Pancreas (tissue), 10 donors: Measurements from ENCODE around the gene ZBTB8A. TPM values are rescaled to one million over a fixed set of nuclear protein-coding genes. Genes with fewer than 3 reads are reported as not detected.
"Not testable (repeated sequence)": the region's sequence is repeated elsewhere in the genome, so short reads cannot be mapped to it uniquely, and the experiment has no call there.

Experiments
- ATAC-seq, 4 donors: fragments of 200-7000 bp; cut with Tn5 transposase; one replicate each; pipeline versions ENCODE4 v1.8.0 to v1.9.1; 2020; ENCODE audit warnings: mild to moderate bottlenecking in 4 of 4, moderate library complexity in 4 of 4
- DNase-seq, 6 donors: peaks; one replicate each; pipeline ENCODE4 v3.0.0-alpha.2; 2020
- FAIRE-seq: peaks from 2 replicates; lab custom pipeline; 2012; peaks lifted over from hg19 to GRCh38; lab: Jason Lieb, UNC
- H3K27ac ChIP-seq, 4 donors: fragments of 200-600 bp; sonication (generic); 1 replicate in 3 of 4; 2 replicates in 1 of 4; pipeline versions ENCODE4 v1.5.0 to v1.8.0; 2020
- H3K27me3 ChIP-seq, 4 donors: fragments of 200-600 bp; one replicate each; pipeline ENCODE4 v1.8.0; 2021
- H3K36me3 ChIP-seq, 3 donors: fragments of 200-600 bp; sonication (generic) in 1 of 3; one replicate each; pipeline versions ENCODE4 v1.5.0 to v1.8.0; 2020 to 2021
- H3K4me1 ChIP-seq, 3 donors: fragments of 200-600 bp; one replicate each; pipeline ENCODE4 v1.8.0; 2021
- H3K4me3 ChIP-seq, 4 donors: fragments of 200-600 bp; sonication (generic) in 2 of 4; one replicate each; pipeline versions ENCODE4 v1.5.0 to v1.8.0; 2020 to 2021
- H3K9me3 ChIP-seq, 4 donors: fragments of 200-600 bp; one replicate each; pipeline ENCODE4 v1.8.0; 2021
- CTCF ChIP-seq, 4 donors: fragments of 200-600 bp; sonication (generic) in 3 of 4; IDR thresholded peaks; one replicate each; pipeline versions ENCODE4 v1.5.0 to v1.8.0; 2021; ENCODE audit warnings: antibody characterized with exemption in 4 of 4
- WGBS, 2 donors: extraction: QIAGEN DNeasy Blood & Tissue Kit; methylation state at CpG; one replicate each; pipeline ENCODE4 v1.1.7; 2013; 5-methylcytosine and 5-hydroxymethylcytosine counted together
- intact Hi-C, 3 donors: fragments of 100-400 bp; cut with DNase I; formaldehyde crosslinking; loops; one replicate each; pipeline versions ENCODE4 v1.11.1 to v1.14.2; 2022
- polyA plus RNA-seq, 2 donors: library from polyadenylated mRNA; stranded (reverse); fragments of 200-250 nt; gene quantifications; one replicate each; pipeline ENCODE4 v1.2.3, GENCODE V29; 2013
- total RNA-seq, 6 donors: library from RNA; stranded (reverse); fragmentation: NEBNext Ultra II Directional in 4 of 6; extraction: Animal tissue kit (Norgen Biotek cat#: 25700) in 4 of 6; gene quantifications; one replicate each; pipeline versions ENCODE4 v1.2.1 to v1.2.4, GENCODE V29; 2021 to 2023
- donor health status: healthy with polysubstance abuse.
- donor health status: DM: no; HTN: no; CAD: no; lungs with moderate emphysema.
- donor health status: DM: no; HTN: no; CAD: no.
- donor health status: control.
- donor health status: control.
- donor health status: Bipolar disorder and iron deficiency.
- donor health status: DM: yes; HTN: yes; CAD: no.
- donor health status: DM: no; HTN: no; CAD: no.
- donor health status: DM: no; HTN: no; CAD: no.
- donor health status: DM: yes; HTN: yes; CAD: no.

The ZBTB8A gene
- total and polyA plus RNA-seq, 8 donors, result 1.3 to 5.2 (median 3.2) TPM

GRCh38 chr1:32622205-32622604 lies 83.0 kb downstream of the ZBTB8A start:
- no peak for DNase-seq
- intact Hi-C loops, result no loop called here
- FAIRE-seq, result no peak
- Histone ChIP-seq H3K27ac (no peak overlapping the region), H3K4me1 (no peaks in the 10 kb centered on the region), H3K4me3 (no peak overlapping the region), H3K36me3 (peaks cover 0 to 2% (median 0%) of the 10 kb centered on the region in 3 donors), H3K9me3 (no peaks in the 10 kb centered on the region), H3K27me3 (no peaks in the 10 kb centered on the region)
- WGBS, 2 donors, result 93 to 95% methylated on average over 2 of the region's 2 CpGs
- ATAC-seq, result no peak
- no peak for TF ChIP-seq CTCF (IDR thresholded peaks at IDR 0.05)

GRCh38 chr1:32622806-32623681 lies 83.8 kb downstream of the ZBTB8A start:
- Histone ChIP-seq H3K27me3 (no peaks in the 10 kb centered on the region), H3K4me3 (no peak overlapping the region), H3K27ac (no peak overlapping the region), H3K9me3 (no peaks in the 10 kb centered on the region), H3K4me1 (no peaks in the 10 kb centered on the region), H3K36me3 (peaks cover 0 to 10% (median 0%) of the 10 kb centered on the region in 3 donors)
- DNase-seq (no peak), ATAC-seq (no peak), FAIRE-seq (no peak)
- no peak for TF ChIP-seq CTCF (IDR thresholded peaks at IDR 0.05)
- 80 to 95% methylated on average over 3 of the region's 3 CpGs for WGBS, 2 donors
- intact Hi-C loops, result no loop called here

GRCh38 chr1:32623775-32624174 lies 84.5 kb downstream of the ZBTB8A start:
- ATAC-seq (no peak), DNase-seq (no peak), FAIRE-seq (no peak)
- Histone ChIP-seq H3K9me3 (no peaks in the 10 kb centered on the region), H3K27ac (no peak overlapping the region), H3K36me3 (peaks cover 0 to 16% (median 0%) of the 10 kb centered on the region in 3 donors), H3K4me1 (no peaks in the 10 kb centered on the region), H3K4me3 (no peak overlapping the region), H3K27me3 (no peaks in the 10 kb centered on the region)
- intact Hi-C loops, result no loop called here
- WGBS, 2 donors, result 84 to 87% methylated on average over 5 of the region's 5 CpGs
- TF ChIP-seq CTCF (IDR thresholded peaks at IDR 0.05), result no peak

- Histone ChIP-seq H3K27me3 (no peaks in the 10 kb centered on the region), H3K4me1 (no peaks in the 10 kb centered on the region), H3K9me3 (no peaks in the 10 kb centered on the region), H3K36me3 (peaks cover 0 to 16% (median 0%) of the 10 kb centered on the region in 3 donors), H3K4me3 (no peak overlapping the region), H3K27ac (no peak overlapping the region)
- intact Hi-C loops, result no loop called here
- DNase-seq (no peak), FAIRE-seq (no peak), ATAC-seq (no peak)
- WGBS, 2 donors, result 95% methylated on average over 1 of the region's 1 CpG
- TF ChIP-seq CTCF (IDR thresholded peaks at IDR 0.05), result no peak
Measured at GRCh38 chr1:32626176-32626575, 86.9 kb downstream of the ZBTB8A start.

DNA sequence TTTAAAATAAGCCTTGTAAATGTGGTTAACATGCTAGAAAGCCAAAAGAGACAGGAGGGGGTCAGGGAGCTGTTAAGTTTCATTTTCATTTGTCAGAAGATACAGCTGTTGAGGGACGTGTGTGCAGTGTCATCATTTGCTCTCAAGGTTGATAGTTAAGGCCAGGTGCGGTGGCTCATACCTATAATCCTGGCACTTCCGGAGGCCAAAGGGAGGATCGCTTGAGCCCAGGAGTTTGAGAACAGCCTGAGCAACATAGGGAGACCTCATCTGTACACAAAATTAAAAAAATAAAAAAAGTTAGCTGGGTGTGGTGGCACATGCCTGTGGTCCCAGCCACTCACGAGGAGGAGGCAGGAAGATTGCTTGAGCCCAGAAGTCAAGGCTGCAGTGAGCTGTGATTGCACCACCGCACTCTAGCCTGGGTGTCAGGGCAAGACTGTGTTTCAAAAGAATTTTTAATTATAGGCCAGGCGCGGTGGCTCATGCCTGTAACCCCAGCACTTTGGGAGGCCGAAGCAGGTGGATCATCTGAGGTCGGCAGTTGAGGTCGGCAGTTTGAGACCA lies 88.5 kb downstream of the ZBTB8A start:
- Histone ChIP-seq H3K9me3 (no peaks in the 10 kb centered on the region), H3K4me1 (no peaks in the 10 kb centered on the region), H3K4me3 (no peak overlapping the region), H3K27ac (no peak overlapping the region), H3K36me3 (peaks cover 0 to 16% (median 0%) of the 10 kb centered on the region in 3 donors), H3K27me3 (no peaks in the 10 kb centered on the region)
- intact Hi-C loops, result no loop called here
- DNase-seq (no peak), ATAC-seq (no peak), FAIRE-seq (no peak)
- no peak for TF ChIP-seq CTCF (IDR thresholded peaks at IDR 0.05)
- WGBS, 2 donors, result 90 to 93% methylated on average over 11 of the region's 11 CpGs

GRCh38 chr1:32630173-32630572 lies 90.9 kb downstream of the ZBTB8A start:
- H3K36me3 ChIP-seq, result peaks cover 0 to 16% (median 6%) of the 10 kb centered on the region in 3 donors
- intact Hi-C loops, DNase-seq, ATAC-seq, H3K4me1 ChIP-seq, H3K9me3 ChIP-seq, H3K4me3 ChIP-seq, FAIRE-seq, H3K27me3 ChIP-seq, H3K27ac ChIP-seq: not testable (repeated sequence)
- WGBS, 2 donors, result 95 to 99% methylated on average over 4 of the region's 4 CpGs
